ENCODE measurements around the gene CLPSL1. TPM values are rescaled to one million over a fixed set of nuclear protein-coding genes. Genes with fewer than 3 reads are reported as not detected.

The CLPSL1 gene
- total and polyA plus RNA-seq, 2 of the 13 experiments (the other 11 are each of a cell fraction or from before 2014, with no cell fraction given): not detected

DNA sequence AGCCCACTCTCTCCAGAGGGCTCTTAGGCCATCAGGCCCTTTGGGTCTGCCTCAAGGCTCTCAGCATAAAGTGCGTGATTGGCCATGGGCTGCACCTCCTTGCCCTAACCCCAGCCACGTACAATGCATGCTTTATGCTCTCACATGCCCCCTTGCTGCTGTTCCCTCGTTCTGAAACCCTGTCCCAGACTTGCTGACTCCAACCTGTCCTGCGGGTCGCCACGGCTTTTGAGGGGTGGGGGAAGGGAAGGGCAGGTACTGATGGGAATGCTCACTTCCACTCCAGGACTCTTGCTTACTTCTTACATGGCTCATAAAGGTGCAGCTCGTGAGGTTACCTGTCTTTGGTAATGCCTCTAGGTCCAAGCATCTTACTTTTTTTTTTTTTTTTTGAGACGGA is 38.0 kb upstream of the CLPSL1 start (continued):
- peak; percentile 77; the same call in 1 of the 2 replicates for TF ChIP-seq ZNF572 (CRISPR knock-in tag; IDR thresholded peaks at IDR 0.05)
- TF ChIP-seq ZBTB8A (CRISPR knock-in tag; IDR thresholded peaks at IDR 0.05; ENCODE audit: borderline replicate concordance, low read depth): no peak
- TF ChIP-seq MTF2 (CRISPR knock-in tag; IDR thresholded peaks at IDR 0.05; ENCODE audit: borderline replicate concordance): no peak
- TF ChIP-seq, protein P1, sequence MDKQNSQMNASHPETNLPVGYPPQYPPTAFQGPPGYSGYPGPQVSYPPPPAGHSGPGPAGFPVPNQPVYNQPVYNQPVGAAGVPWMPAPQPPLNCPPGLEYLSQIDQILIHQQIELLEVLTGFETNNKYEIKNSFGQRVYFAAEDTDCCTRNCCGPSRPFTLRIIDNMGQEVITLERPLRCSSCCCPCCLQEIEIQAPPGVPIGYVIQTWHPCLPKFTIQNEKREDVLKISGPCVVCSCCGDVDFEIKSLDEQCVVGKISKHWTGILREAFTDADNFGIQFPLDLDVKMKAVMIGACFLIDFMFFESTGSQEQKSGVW (CRISPR knock-in tag; IDR thresholded peaks at IDR 0.05; ENCODE audit: borderline replicate concordance): no peak
- TF ChIP-seq, protein P2, sequence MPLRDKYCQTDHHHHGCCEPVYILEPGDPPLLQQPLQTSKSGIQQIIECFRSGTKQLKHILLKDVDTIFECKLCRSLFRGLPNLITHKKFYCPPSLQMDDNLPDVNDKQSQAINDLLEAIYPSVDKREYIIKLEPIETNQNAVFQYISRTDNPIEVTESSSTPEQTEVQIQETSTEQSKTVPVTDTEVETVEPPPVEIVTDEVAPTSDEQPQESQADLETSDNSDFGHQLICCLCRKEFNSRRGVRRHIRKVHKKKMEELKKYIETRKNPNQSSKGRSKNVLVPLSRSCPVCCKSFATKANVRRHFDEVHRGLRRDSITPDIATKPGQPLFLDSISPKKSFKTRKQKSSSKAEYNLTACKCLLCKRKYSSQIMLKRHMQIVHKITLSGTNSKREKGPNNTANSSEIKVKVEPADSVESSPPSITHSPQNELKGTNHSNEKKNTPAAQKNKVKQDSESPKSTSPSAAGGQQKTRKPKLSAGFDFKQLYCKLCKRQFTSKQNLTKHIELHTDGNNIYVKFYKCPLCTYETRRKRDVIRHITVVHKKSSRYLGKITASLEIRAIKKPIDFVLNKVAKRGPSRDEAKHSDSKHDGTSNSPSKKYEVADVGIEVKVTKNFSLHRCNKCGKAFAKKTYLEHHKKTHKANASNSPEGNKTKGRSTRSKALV (CRISPR knock-in tag; IDR thresholded peaks at IDR 0.05): no peak
- TF ChIP-seq, protein P3, sequence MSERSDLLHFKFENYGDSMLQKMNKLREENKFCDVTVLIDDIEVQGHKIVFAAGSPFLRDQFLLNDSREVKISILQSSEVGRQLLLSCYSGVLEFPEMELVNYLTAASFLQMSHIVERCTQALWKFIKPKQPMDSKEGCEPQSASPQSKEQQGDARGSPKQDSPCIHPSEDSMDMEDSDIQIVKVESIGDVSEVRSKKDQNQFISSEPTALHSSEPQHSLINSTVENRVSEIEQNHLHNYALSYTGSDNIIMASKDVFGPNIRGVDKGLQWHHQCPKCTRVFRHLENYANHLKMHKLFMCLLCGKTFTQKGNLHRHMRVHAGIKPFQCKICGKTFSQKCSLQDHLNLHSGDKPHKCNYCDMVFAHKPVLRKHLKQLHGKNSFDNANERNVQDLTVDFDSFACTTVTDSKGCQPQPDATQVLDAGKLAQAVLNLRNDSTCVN (CRISPR knock-in tag; IDR thresholded peaks at IDR 0.05; ENCODE audit: borderline replicate concordance): no peak
- no peak for TF ChIP-seq ZNF652 (CRISPR knock-in tag; IDR thresholded peaks at IDR 0.05; ENCODE audit: borderline replicate concordance, low read depth)
- TF ChIP-seq ZMYM4 (CRISPR knock-in tag; IDR thresholded peaks at IDR 0.05): no peak
- 0 out of 2 replicates have a peak, but pooled peaks have one; percentile 14 for TF ChIP-seq RAD21 (CRISPR knock-in tag; IDR thresholded peaks at IDR 0.05)
- TF ChIP-seq CCDC6 (CRISPR knock-in tag; IDR thresholded peaks at IDR 0.05): no peak
- TF ChIP-seq FOSL2 (CRISPR knock-in tag; IDR thresholded peaks at IDR 0.05): no peak
- TF ChIP-seq, protein P4, sequence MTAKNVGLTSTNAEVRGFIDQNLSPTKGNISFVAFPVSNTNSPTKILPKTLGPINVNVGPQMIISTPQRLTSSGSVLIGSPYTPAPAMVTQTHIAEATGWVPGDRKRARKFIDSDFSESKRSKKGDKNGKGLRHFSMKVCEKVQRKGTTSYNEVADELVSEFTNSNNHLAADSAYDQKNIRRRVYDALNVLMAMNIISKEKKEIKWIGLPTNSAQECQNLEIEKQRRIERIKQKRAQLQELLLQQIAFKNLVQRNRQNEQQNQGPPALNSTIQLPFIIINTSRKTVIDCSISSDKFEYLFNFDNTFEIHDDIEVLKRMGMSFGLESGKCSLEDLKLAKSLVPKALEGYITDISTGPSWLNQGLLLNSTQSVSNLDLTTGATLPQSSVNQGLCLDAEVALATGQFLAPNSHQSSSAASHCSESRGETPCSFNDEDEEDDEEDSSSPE (CRISPR knock-in tag; IDR thresholded peaks at IDR 0.05): no peak
- TF ChIP-seq, protein P5, sequence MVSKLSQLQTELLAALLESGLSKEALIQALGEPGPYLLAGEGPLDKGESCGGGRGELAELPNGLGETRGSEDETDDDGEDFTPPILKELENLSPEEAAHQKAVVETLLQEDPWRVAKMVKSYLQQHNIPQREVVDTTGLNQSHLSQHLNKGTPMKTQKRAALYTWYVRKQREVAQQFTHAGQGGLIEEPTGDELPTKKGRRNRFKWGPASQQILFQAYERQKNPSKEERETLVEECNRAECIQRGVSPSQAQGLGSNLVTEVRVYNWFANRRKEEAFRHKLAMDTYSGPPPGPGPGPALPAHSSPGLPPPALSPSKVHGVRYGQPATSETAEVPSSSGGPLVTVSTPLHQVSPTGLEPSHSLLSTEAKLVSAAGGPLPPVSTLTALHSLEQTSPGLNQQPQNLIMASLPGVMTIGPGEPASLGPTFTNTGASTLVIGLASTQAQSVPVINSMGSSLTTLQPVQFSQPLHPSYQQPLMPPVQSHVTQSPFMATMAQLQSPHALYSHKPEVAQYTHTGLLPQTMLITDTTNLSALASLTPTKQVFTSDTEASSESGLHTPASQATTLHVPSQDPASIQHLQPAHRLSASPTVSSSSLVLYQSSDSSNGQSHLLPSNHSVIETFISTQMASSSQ (IDR thresholded peaks at IDR 0.05; ENCODE audit: low read depth): no peak
- TF ChIP-seq, protein P5 (CRISPR knock-in tag; IDR thresholded peaks at IDR 0.05; ENCODE audit: borderline replicate concordance): peak; percentile 27; the same call in 1 of the 2 replicates
- TF ChIP-seq, protein P6, sequence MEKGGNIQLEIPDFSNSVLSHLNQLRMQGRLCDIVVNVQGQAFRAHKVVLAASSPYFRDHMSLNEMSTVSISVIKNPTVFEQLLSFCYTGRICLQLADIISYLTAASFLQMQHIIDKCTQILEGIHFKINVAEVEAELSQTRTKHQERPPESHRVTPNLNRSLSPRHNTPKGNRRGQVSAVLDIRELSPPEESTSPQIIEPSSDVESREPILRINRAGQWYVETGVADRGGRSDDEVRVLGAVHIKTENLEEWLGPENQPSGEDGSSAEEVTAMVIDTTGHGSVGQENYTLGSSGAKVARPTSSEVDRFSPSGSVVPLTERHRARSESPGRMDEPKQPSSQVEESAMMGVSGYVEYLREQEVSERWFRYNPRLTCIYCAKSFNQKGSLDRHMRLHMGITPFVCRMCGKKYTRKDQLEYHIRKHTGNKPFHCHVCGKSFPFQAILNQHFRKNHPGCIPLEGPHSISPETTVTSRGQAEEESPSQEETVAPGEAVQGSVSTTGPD (CRISPR knock-in tag; IDR thresholded peaks at IDR 0.05): no peak
- no peak for TF ChIP-seq ZFAT (CRISPR knock-in tag; conservative IDR thresholded peaks at IDR 0.05)
- TF ChIP-seq, protein P7, sequence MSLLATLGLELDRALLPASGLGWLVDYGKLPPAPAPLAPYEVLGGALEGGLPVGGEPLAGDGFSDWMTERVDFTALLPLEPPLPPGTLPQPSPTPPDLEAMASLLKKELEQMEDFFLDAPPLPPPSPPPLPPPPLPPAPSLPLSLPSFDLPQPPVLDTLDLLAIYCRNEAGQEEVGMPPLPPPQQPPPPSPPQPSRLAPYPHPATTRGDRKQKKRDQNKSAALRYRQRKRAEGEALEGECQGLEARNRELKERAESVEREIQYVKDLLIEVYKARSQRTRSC (CRISPR knock-in tag; IDR thresholded peaks at IDR 0.05; ENCODE audit: low read depth): no peak
- TF ChIP-seq ZFX (CRISPR knock-in tag; IDR thresholded peaks at IDR 0.05; ENCODE audit: low read depth): peak; percentile 56; the same call in 1 of the 2 replicates
